Renal cortical epithelial cell (primary cell): Measurements from ENCODE around the gene OST4. TPM values are rescaled to one million over a fixed set of nuclear protein-coding genes. Genes with fewer than 3 reads are reported as not detected.
"Not testable (repeated sequence)": the region's sequence is repeated elsewhere in the genome, so short reads cannot be mapped to it uniquely, and the experiment has no call there.

Experiments
- DNase-seq: peaks from one replicate; pipeline ENCODE4 v3.0.0-alpha.2; 2011; ENCODE audit warnings: low read depth
- total RNA-seq: library from RNA; depleted of rRNA; stranded (reverse); fragments of >200 nt; gene quantifications from 2 replicates; pipeline ENCODE4 v1.2.3, GENCODE V29; 2014

Gene OST4
- total RNA-seq: 302 and 423 TPM in 2 replicates

DNA sequence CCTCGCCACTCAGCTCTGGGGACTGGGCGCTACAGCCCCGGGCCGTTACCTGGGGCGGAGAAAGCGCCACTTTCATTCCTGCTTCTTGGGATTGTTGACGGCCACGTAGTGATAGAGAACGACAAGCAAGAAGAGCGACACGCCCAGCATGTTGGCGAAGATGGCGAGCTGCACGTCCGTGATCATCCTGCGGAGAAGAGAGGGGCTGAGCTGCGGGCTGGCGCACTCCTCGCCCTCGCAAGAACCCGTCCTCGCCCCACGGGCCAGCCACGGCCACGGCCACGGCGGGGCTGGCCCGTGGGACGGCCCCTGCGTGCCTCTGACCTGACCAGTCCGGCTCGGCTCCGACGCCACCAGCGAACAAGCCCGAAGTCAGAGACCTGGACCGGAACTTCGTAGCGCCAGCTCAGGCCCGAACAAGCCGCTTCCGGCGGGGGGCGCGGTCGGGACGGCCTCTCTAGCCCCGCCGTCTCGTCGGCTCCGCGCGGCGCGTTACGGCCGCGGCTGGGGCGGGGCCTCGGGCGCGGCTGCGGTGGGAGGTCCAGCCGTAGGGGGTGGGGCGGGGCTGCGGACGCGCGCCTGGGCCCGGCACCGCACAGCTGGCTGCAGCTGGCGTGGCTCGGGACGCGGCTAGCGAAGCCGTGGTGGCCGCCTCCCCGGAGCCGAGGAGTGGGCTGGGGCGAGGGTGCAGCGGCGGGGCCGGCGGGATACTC, at the start of gene OST4:
OST4 (minus strand) TSS at position 378 of the 713 bp plus-strand sequence.
- peak; percentile 76 for DNase-seq

DNA sequence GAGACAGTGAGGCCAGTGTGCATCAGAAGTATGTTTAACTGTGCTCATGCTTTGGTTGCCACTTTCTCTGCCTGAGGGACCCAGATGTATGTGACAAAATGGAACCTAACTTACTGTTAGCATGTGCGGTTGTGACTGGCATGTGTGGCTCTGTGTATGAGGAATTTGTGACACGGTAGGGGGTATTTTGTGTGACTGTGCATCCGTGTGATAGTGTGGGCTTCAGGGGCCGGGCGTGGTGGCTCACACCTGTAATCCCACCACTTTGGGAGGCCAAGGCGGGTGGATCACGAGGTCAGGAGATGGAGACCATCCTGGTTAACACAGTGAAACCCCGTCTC, 47.8 kb upstream of the OST4 start:
- DNase-seq: not testable (repeated sequence)

DNA sequence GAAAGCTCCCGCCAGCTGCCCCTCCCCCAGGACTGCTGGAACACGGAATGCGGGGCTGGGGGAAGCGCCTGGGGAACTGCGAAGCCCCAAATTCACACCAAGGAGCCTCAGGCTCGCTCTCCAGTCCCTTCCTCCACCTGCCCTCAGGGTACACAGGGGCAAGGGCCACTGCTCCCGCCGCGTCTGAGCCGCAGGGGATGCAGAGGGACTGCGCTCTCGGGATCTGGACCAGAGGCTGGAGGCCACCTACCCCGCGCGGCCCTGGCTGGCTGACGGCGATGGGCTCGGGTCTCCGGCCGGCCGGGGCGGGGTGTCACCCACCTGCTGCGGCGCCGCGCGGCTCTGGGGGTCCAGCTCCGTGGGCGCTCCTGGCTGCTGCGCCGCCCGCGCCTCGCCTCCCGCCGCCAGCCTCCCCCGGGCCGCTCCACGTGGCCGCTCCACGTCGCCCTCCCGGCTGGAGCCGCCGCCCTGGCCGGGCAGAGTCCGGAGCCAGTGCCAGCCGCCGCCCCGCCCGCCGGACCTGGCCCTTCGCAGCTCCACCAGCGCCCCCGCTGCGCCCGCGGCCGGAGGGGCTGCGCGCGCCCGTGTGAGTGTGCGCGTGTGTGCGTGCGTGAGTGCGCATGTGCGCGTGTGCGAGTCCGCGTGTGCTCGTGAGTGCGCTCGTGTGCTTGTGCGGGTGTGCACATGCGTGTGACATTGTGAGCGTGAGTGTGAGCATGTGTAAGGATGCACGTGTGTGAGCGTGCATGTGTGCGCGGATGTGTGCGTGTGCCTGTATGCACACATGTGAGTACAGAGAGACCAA, 47.3 kb upstream of the OST4 start, which contains the start of gene CGREF1:
CGREF1 (minus strand) TSS at position 604 of the 805 bp plus-strand sequence. CDS start 14,762 bp downstream, outside the sequence.
- DNase-seq: no peak

DNA sequence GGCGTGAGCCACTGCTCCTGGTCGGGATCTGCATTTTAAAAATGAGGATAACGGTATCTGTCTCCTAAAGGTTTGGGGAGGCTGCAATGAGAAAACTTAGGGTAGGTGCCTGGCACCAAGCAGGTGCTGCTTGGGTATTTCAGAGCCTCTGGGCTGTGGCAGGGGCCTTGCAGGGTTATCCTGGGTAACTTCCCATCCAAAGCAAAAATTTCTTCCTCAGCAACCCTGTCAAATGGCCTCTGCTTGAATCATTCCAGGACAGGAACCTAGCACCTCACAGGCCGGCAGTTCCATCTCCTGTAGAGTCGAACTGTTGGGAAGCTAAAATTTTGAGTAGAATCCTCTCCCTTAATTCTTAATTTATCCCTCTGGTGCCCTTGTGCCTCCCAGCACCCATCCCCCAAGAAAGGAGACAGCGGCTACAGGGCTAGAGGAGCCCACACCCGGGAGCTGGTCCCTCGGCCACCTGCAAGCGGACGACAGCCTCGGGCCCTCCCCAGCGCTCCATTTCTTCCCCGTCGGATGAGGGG, 46.6 kb upstream of the OST4 start:
- no peak for DNase-seq

DNA sequence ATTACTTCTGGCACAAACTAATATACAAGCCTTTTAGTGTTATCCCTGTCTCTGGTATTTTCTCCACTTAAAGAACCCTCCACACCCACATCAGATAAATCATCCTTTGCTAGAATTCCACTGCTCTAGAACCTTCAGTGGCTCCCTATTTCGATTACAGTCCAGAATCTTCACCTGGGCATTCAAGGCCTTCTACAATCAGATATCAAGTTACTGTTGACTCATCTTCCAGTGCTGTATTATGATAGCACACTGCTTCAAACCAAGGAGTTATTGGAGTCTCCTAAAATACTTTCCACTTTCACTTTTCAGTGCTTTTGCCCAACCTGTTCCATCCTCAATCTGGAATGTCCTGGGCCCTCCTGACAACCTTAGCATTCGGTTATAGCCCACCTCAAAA, 44.1 kb upstream of the OST4 start:
- no peak for DNase-seq

DNA sequence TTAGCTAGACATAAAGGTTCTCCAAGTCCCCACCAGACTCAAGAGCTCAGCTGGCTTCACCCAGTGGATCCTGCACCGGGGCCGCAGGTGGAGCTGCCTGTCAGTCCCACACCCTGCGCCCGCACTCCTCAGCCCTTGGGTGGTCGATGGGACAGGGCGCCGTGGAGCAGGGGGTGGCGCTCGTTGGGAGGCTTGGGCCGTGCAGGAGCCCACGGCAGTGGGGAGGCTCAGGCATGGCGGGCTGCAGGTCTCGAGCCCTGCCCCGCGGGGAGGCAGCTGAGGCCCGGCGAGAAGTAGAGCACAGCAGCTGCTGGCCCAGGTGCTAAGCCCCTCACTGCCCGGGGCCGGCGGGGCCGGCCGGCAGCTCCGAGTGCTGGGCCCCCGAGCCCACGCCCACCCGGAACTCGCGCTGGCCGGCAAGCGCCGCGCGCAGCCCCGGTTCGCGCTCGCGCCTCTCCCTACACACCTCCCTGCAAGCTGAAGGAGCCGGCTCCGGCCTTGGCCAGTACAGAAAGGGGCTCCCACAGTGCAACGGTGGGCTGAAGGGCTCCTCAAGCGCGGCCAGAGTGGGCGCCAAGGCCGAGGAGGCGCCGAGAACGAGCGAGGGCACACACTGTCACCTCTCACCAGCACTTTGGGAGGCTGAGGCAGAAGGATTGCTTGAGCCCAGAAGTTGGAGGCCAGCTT, 40.1 kb upstream of the OST4 start:
- DNase-seq: not testable (repeated sequence)

DNA sequence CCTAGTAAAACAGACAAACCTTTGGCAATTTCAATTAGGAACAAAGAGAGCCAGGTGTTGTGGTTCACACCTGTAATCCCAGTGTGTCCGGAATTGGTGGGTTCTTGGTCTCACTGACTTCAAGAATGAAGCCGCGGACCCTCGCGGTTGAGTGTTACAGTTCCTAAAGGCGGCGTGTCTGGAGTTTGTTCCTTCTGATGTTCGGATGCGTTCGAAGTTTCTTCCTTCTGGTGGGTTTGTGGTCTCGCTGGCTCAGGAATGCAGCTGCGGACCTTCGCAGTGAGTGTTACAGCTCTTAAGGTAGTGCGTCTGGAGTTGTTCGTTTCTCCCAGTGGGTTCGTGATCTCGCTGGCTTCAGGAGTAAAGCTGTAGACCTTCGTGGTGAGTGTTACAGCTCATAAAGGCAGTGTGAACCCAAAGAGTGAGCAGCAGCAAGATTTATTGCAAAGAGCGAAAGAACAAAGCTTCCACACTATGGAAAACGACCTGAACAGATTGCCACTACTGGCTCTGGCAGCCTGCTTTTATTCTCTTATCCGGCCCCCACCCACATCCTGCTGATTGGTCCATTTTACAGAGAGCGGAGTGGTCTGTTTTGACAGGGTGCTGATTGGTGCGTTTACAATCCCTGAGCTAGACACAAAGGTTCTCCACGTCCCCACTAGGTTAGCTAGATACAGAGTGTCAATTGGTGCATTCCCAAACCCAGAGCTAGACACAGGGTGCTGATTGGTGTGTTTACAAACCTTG, 39.3 kb upstream of the OST4 start:
- DNase-seq: not testable (repeated sequence)

DNA sequence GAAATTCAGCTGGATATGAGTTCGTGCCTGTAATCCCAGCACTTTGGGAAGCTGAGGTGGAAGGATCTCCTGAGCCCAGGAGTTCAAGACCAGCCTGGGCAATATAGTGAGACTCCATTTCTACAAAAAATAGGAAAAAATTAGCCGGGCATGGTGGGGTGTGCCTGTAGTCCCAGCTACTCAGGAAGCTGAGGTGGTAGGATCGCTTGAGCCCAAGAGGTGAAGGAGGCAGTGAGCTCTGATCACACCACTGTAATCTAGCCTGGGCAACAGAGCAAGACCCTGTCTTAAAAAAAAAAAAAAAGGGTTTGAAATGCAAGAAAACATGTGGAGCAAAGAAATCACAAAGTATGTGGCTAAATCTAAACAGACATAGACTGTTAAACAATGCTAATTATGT, 37.6 kb upstream of the OST4 start:
- DNase-seq: no peak

DNA sequence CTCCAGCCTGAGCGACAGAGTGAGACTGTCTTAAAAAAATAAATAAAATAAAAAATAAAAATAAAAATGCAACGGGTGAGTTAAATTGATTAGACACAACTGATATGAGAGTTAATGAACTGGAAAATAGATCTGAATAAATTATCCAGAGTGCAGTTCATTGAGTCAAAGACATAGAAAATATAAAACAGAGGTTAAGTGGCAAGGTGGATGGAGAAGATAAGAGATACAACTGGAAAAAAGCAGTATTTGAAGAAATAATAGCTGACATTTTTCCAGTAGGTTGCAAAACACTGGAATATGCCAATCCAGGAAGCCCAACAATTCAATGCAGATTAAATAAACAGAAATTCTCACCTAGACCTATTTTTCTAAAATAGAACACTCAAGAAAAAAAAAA, 36.8 kb upstream of the OST4 start:
- no peak for DNase-seq

DNA sequence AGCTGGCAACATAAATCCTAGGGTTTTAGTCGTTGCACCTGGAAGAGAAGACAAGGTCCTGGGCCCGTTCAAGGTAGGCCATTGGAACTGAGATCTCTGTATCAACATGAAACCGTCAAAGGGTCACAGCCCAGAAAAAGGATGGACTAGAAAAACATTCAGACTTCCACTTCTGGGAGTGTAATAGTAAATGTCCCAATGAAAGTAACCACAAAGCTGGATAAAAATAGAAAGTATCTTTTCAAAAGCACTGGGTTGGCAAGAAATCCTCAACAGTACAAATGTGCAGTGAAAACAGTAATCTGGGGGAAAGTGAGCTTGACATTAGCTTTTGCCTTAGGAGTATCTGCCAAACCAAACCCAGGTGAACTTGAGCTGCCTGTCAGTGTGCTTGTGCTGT, 34.5 kb upstream of the OST4 start:
- DNase-seq: no peak

DNA sequence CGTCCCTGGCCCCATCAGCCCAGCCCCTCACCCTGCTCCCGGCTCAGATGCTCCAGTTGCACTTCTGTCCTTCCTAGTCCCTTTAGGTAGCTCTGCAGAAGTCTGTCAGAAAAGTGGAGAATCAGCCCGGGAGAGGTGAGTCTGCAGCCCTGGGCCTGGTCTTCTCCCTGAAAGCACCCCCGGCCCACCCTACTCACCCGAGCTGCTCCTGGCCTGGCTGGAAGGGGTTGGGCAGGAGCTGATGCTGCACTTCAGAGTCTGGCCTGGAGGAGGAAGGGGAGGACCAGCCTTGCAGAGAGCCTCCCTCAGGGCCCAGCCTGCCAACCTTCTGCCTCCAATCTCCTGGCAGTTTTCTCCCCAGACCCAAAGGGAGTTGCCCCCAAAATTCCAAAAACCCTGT, 30.9 kb upstream of the OST4 start:
- DNase-seq: no peak

DNA sequence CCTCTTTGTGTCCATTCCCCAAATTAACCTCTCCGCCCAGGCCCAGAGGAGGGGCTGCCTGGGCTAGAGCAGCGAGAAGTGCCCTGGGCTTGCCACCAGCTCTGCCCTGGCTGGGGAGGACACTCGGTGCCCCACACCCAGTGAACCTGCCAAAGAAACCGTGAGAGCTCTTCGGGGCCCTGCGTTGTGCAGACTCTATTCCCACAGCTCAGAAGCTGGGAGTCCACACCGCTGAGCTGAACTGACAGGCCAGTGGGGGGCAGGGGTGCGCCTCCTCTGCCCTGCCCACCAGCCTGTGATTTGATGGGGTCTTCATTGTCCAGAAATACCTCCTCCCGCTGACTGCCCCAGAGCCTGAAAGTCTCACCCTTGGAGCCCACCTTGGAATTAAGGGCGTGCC, 28.6 kb upstream of the OST4 start:
- DNase-seq: no peak

DNA sequence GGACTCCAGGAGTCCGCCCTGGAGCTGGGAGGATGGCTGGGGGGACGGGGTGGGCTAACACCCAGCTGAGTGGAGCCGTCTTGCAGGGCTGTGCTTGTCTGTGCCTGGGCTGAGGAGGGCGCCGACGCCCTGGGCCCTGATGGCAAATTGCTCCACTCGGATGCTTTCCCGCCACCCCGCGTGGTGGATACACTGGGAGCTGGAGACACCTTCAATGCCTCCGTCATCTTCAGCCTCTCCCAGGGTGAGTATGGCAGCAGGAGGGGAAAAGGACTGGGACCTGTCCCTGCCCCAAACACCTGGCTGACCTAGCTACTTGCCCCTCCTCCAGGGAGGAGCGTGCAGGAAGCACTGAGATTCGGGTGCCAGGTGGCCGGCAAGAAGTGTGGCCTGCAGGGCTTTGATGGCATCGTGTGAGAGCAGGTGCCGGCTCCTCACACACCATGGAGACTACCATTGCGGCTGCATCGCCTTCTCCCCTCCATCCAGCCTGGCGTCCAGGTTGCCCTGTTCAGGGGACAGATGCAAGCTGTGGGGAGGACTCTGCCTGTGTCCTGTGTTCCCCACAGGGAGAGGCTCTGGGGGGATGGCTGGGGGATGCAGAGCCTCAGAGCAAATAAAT, 28.0 kb upstream of the OST4 start:
- no peak for DNase-seq

DNA sequence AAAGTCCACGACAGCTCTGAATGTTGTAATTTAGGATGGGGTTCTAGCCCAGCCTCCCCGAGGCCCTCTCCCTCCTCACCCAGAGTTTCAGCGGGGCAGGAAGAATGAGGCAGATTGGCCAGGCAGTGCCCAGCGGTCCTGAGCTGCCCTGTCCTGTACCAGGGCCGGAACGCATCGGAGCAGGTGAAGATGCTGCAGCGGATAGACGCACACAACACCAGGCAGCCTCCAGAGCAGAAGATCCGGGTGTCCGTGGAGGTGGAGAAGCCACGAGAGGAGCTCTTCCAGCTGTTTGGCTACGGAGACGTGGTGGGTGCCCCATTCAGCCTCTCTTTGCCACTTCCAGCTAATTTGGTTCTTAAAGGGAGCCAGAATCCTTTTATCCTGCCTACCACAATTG, 25.9 kb upstream of the OST4 start:
- no peak for DNase-seq

DNA sequence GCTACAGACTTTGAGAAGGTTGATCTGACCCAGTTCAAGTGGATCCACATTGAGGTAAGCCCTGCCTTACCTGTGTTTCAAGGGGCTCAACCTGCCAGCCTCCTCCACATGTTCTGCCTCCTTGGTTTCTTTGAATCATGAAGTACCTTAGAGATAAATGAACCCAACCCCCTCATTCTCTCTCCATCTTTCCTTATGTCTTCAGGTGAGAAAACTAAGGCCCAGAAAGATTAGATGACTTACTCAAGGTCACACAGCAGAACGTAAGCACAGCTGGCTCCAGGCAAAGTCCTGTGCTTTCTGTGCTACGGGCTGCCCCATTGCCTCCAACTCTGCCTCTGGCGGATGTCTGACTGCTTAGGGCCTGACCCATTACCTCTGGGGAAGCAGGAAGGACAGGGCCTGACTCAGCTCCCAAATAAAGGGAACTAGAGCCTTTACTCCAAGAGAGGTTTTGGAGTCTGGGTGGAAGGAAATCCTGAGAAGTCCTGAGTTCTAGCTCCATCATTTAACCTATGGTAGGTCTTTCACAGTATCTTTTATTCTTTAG, 25.4 kb upstream of the OST4 start:
- no peak for DNase-seq

DNA sequence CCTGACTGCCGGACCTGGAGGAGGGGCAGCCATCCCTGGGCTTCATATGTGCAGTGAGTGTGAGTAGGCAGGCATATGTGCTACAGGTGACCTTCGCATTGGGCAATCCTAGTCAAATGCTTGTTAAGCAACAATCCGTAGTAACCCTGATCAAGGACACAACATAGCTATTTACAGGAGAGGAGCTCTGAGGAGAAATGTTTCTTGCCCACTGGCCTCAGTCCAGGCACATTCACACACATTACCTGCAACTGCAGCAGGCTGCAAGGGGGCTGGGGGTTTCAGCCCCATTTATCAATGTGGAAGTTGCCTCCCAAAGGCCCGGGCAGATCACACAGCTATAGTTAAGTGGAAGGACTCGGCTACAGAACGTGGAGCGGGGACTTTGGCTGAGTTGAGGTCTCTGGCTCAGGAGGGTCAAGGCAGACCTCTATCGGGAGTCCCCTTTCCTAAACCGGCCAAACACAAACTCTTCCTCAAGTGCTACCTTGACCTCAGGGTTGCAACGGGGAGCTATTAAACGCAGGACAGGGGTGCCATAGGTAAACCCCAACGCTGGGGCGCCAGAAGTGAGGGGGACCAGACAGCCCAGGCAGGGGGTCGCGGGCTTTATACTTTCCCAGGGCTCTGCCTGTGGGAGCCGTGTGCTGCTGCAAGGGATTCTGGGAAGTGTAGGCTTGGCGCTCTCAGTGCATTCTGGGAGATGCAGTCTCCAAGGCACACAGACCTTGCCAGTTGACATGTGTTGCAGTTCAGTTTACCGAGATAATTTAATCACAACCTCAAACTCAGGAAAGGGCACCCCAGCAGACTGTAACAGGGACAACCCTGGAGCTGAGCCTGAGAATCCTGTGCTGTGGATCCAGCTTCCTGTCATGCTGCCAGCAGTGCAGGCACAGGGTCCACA, 24.5 kb upstream of the OST4 start:
- DNase-seq: peak; percentile 48

DNA sequence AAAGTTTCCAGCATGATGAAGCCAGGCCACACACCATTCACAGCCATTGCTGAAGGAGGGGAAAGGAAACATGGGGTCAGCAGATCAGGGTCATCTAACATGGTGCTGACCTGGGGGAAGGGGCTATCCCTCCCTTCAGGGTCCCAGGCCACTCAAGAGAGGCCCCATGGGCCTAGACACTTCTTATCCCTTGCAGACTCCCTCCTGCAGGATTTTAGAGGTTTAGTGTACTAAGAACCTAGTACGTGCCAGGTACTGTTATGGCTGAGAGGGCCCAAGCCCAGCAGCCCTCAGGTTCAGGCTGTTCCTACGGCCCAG, 23.9 kb upstream of the OST4 start:
- no peak for DNase-seq

DNA sequence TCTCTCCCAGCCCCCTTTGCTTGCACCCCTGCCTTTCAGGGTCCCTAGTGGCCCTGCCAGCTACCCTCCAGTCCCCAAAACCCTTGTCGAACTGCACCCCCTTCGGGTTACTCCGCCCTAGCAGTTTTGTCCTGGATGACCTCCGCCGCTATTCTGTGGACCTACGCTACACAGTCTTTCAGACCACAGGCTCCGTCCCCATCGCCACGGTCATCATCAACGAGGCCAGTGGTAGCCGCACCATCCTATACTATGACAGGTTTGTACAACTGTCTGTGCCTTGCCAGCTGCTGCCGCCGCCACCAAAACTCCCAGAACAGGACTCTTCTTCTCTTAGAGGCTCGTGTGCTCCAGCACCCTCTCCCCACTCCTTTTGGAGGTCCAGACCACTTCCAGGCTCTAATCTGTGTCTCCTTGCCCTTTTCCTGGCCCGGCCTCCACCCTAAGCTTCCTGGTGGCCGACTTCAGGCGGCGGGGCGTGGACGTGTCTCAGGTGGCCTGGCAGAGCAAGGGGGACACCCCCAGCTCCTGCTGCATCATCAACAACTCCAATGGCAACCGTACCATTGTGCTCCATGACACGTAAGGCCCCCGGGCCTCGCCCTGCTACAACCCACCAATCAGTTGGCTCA, 23.0 kb upstream of the OST4 start:
- DNase-seq: no peak
